ENCODE measurements around the gene SPOUT1. TPM values are rescaled to one million over a fixed set of nuclear protein-coding genes. Genes with fewer than 3 reads are reported as not detected.

Gene SPOUT1
- total RNA-seq, 4 donors from 2014 or later: 14.0 to 29.2 (median 20.5) TPM

- H3K27ac ChIP-seq: no peak overlapping the region
- no peaks in the 10 kb centered on the region for H3K9me3 ChIP-seq
- TF ChIP-seq POLR2A (IDR thresholded peaks at IDR 0.05) (no peak), CTCF (IDR thresholded peaks at IDR 0.05) (no peak)
- H3K4me1 ChIP-seq: peaks cover 13 to 24% (median 15%) of the 10 kb centered on the region in 3 donors
- 92 to 93% methylated on average over 6 to 11 of the region's 22 CpGs for WGBS, 2 donors
- intact Hi-C loops (cut with DNase I): no loop called here
- no peak overlapping the region for H3K4me3 ChIP-seq
- peaks cover 30 to 72% (median 36%) of the 10 kb centered on the region in 3 donors for H3K36me3 ChIP-seq
- H3K27me3 ChIP-seq: no peaks in the 10 kb centered on the region
- no peak for DNase-seq
Measured at GRCh38 chr9:128825923-128826700, 3.5 kb downstream of the SPOUT1 start.

GRCh38 chr9:128824911-128825310 lies 4.7 kb downstream of the SPOUT1 start:
- no peak for DNase-seq
- intact Hi-C loops (cut with DNase I): no loop called here
- peaks cover 12 to 32% (median 15%) of the 10 kb centered on the region in 3 donors for H3K4me1 ChIP-seq
- no peaks in the 10 kb centered on the region for H3K27me3 ChIP-seq
- 88 to 90% methylated on average over 4 to 6 of the region's 7 CpGs for WGBS, 2 donors
- no peaks in the 10 kb centered on the region for H3K9me3 ChIP-seq
- no peak overlapping the region for H3K27ac ChIP-seq
- TF ChIP-seq POLR2A (IDR thresholded peaks at IDR 0.05) (no peak), CTCF (IDR thresholded peaks at IDR 0.05) (no peak)
- peaks cover 30 to 78% (median 36%) of the 10 kb centered on the region in 3 donors for H3K36me3 ChIP-seq
- H3K4me3 ChIP-seq: no peak overlapping the region

- no peaks in the 10 kb centered on the region for H3K9me3 ChIP-seq
- H3K4me3 ChIP-seq: no peak overlapping the region
- TF ChIP-seq CTCF (IDR thresholded peaks at IDR 0.05) (no peak), POLR2A (IDR thresholded peaks at IDR 0.05) (no peak)
- no peak for DNase-seq
- no peak overlapping the region for H3K27ac ChIP-seq
- intact Hi-C loops (cut with DNase I): no loop called here
- H3K27me3 ChIP-seq: no peaks in the 10 kb centered on the region
- H3K4me1 ChIP-seq: peaks cover 18 to 35% (median 20%) of the 10 kb centered on the region in 3 donors
- 75 to 83% methylated on average over 2 to 3 of the region's 12 CpGs for WGBS, 2 donors
- peaks cover 30 to 78% (median 36%) of the 10 kb centered on the region in 3 donors for H3K36me3 ChIP-seq
Measured at GRCh38 chr9:128823903-128824406, 5.6 kb downstream of the SPOUT1 start.

- Histone ChIP-seq H3K27me3 (no peaks in the 10 kb centered on the region), H3K9me3 (no peaks in the 10 kb centered on the region), H3K4me3 (no peak overlapping the region), H3K4me1 (peaks cover 13 to 32% (median 16%) of the 10 kb centered on the region in 3 donors), H3K27ac (no peak overlapping the region), H3K36me3 (peaks cover 30 to 78% (median 36%) of the 10 kb centered on the region in 3 donors)
- no peak for TF ChIP-seq POLR2A (IDR thresholded peaks at IDR 0.05)
- TF ChIP-seq CTCF (IDR thresholded peaks at IDR 0.05): no peak
- DNase-seq: no peak
- WGBS, 2 donors: 84% methylated on average over 12 of the region's 19 CpGs; no CpG with 5 or more reads in 1 of the 2 donors
- intact Hi-C loops (cut with DNase I): no loop called here
Measured at GRCh38 chr9:128823362-128823902, 6.2 kb downstream of the SPOUT1 start.
